ENCODE results near the gene TPM1.
"Not testable (repeated sequence)": the region's sequence is repeated elsewhere in the genome, so short reads cannot be mapped to it uniquely, and the experiment has no call there.

The TPM1 gene

DNA sequence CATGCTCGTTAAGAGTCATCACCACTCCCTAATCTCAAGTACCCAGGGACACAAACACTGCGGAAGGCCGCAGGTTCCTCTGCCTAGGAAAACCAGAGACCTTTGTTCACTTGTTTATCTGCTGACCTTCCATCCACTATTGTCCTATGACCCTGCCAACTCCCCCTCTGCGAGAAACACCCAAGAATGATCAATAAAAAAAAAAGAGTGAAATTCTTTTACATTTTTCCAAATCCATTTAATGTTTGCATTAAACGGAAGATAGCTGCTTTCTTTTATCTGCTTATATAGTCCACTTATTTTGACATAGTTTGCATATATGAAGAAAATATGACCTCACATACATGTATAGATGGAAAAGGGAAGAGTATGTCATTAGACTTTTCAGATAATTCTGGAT lies 57.0 kb downstream of the TPM1 start:
- not testable (repeated sequence) for DNase-seq

DNA sequence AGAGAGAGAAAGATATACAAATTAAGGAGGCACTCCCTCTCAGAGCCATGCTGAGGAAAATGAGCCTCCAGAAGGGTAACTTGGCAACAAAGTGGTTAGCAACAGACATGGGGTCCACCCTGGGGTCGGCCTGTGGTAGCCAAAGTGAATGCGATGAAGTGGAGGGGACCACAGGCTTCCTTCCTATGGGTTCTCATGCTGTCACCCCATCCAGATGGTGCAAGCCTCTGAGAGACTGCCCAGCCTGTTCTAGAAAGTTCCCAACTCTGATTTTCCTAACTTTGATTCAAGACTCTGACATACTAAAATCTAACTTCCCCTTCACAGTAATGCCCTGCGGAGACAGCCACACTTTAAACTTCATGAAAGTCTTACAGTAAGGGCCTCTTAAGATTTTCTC lies 60.9 kb downstream of the TPM1 start:
- DNase-seq: no peak

DNA sequence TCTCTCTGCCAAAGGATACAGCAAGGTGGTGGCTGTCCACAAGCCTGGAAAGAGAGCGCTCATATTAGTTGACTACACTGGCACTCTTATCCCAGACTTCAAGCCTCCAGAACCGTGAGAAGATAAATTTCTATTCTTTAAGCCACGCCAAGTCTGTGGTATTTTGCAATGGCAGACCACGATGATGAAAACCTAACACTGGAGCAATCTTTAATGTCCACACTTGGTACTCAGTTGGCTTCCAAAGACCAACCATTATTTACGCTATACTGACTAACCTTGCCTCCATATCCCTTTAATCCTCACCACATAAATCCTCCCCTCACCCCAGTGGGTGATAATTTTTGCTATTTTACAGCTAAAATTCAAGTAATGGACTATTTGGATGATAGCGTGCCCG lies 62.2 kb downstream of the TPM1 start:
- peak; percentile 70 for DNase-seq

DNA sequence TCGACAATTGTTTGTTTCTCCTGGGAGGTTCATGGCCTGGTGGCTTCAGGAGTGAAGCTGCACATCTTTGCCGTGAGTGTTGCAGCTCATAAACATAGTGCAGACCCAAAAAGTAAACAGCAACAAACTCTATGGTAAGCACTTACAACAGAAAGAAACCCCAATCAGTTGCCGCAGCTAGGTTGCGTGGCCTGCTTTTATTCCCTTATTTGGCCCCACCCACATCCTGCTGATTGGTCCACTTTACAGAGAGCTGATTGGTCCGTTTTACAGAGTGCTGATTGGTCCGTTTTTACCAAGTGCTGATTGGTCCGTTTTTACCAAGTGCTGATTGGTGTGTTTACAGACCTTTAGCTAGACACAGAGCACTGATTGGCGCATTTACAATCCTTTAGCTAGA lies 62.8 kb downstream of the TPM1 start:
- not testable (repeated sequence) for DNase-seq

DNA sequence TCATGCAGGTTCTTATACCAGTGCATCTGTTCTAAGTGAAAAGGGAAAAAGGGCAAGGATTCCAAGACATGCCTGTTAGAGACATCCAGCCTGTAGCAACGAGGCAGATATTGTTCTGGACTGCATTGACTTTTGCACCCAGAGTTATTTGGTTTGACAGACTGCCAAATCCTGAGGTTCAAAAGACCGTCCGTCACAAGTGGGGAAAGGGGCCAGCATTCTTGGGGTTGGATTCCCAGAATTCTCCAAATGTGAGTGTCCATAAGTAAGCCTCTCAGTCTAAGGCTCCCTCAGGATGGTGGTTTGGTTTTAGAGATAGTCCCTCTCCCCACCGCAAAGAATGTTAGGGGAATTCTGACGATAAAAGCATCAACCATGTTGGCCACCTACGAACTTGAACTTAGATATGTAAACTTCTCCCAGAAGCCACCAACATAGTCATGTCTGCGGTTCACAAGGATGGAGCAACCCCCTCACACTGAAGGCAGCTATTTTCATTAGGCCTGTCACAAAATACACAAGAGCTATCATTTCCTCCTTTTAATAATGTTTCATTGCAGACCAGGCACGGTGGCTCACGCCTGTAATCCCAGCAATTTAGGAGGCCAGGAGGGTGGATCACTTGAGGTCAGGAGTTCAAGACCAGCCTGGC lies 65.5 kb downstream of the TPM1 start:
- DNase-seq: peak; percentile 29

DNA sequence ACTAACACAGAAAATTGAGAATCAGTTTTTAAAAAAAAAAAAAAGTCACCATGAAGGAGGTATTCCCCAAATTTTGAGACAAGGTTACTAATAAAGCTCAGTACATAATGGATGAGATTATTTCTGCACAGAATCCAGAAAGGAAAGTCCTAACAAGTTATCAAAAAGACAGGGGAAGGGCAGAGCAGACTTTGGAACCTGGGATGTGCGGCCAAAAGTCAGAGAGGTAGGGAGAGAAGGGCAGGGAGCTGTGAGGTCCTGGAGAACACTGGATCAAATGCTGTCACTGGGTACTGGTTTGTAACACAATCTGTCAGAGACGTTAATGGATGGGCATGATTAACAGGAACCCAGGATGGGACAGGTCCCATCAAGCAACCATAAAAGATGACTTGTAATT lies 67.0 kb downstream of the TPM1 start:
- DNase-seq: no peak

DNA sequence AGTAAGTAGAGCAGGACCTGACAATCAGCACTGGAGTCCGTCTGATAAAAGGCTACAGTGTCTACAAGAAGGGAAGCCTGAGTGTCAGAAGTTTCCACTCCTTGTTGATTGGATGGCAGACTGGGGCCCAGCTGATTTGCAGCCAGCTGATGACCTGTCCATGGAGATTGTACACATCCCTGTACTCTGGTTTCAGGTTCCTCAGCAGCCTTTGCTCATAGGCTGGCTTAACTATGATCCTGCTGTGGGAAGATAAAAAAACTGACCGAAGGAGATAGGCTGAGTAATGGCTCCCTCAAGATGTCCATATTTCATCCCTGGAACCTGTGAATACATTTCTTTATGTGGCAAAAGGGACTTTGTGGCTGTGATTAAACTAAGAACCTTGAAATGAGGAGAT lies 67.4 kb downstream of the TPM1 start:
- no peak for DNase-seq

DNA sequence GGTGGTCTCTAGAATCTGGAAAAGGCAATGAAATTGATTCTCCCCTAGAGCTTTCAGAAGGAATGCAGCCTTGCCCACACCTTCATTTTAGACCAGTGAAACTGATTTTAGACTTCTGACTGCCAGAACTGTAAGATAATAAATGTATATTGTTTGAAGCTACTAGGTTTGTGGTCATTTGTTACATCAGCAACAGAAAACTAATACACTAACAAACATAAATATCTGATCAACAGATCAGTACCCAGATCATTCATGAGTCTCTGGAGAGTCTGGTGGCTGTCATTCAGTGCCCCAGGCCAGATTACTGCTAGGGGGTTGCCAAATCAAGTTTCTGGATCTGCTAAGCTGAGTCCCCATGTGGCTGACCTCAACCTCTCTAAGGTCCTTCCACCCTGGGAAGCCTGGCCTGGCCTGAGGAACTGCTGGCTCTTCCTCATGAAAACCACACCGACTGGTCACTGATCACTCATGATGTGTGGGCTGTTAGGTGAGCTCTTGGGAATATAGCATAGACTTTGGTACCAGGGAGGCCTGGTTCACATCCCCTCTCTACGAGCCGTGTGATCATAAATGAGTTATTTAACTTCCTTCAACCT lies 68.0 kb downstream of the TPM1 start:
- DNase-seq: peak; percentile 28

DNA sequence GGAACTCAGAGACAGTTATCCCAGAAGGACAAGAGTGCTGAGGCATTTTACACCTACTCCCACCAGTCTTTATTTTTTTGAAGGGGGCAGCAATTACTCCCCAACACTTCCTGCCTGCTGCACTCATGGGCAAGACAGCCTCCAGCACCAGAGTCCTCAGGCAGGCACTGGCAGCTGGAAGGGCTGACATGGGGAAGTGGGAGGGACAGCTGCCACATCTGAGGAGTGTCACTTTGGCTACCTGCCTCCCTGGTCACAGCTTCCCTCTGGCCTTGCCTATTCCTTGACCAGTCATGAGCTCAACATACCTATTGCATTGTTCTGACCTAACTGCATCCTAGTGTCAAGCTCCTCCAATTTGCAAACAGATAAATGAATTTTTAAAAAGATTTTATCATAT lies 68.9 kb downstream of the TPM1 start:
- DNase-seq: no peak

DNA sequence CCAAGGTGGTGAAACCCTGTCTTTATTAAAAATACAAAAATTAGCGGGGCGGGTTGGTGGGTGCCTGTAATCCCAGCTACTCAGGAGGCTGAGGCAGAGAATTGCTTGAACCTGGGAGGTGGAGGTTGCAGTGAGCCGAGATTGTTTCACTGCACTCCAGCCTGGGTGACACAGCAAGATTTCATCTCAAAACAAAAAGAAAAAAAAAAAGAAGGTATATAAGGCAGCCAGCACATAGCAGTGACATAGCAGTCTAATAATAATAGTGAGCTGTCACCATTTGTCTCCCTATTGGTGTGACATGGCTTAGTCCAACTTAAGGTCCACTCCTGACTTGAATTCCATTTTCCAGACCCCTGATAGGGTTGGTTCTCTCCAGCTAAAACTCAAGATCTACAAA lies 70.3 kb downstream of the TPM1 start:
- no peak for DNase-seq

DNA sequence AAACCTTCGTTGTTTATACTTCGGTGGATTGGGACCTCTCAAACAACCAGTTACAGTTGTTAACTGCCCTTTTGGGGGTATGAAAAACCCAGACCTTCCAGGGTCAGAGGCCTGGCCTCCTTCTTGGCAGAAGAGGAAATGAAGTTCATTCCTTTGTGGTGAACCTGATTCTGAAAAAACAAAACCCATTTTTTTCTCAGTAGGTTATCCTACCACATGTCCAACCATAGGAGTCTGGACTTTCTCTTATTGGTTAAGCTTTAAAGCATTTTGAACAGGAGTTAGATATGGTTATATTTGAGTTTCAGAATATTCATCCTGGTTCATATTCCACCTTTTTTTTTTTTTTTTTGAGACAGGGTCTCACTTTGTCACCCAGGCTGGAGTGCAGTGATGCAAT lies 71.9 kb downstream of the TPM1 start:
- no peak for DNase-seq

All from inflammatory macrophage treated with lipopolysaccharide for 4 hours (primary cell).